Endometrial microvascular endothelial cells (primary cell): ENCODE measurements around the gene HCFC1. TPM values are rescaled to one million over a fixed set of nuclear protein-coding genes. Genes with fewer than 3 reads are reported as not detected.

Experiments
- in situ Hi-C: cut with HindIII; loops from 2 replicates; pipeline ENCODE4 v1.10.0; 2017; ENCODE audit warnings: low sequenced_read_pairs, low pct_unique_long_range_greater_than_20kb; ENCODE audit errors: inconsistent ontology term
- total RNA-seq: library from RNA; depleted of rRNA; stranded (reverse); fragments of >200 nt; gene quantifications from one replicate; pipeline ENCODE4 v1.2.3, GENCODE V29; 2015; ENCODE audit errors: inconsistent ontology term

HCFC1 gene
- total RNA-seq, 1 donor from 2014 or later, result 44.8 TPM

- in situ Hi-C loops, result no loop called here
Measured at GRCh38 chrX:153930011-153930910, 41.4 kb downstream of the HCFC1 start.

GRCh38 chrX:153929576-153929975 is 42.0 kb downstream of the HCFC1 start:
- in situ Hi-C loops, result no loop called here

- in situ Hi-C loops, result no loop called here
Measured at GRCh38 chrX:153928846-153929245, 42.8 kb downstream of the HCFC1 start.

GRCh38 chrX:153927922-153928760 is 43.5 kb downstream of the HCFC1 start:
- in situ Hi-C loops, result no loop called here

- in situ Hi-C loops, result no loop called here
Measured at GRCh38 chrX:153927672-153927921, 44.0 kb downstream of the HCFC1 start.

- in situ Hi-C loops, result no loop called here
Measured at GRCh38 chrX:153926858-153927671, 44.6 kb downstream of the HCFC1 start.

- in situ Hi-C loops, result no loop called here
Measured at GRCh38 chrX:153926552-153926857, 45.1 kb downstream of the HCFC1 start.

- in situ Hi-C loops, result no loop called here
Measured at GRCh38 chrX:153925739-153926551, 45.7 kb downstream of the HCFC1 start, which contains the start of gene ARHGAP4. TSS of gene ARHGAP4 (minus strand) at chrX:153926264. CDS start at chrX:153926202, 62 bp downstream.

- in situ Hi-C loops, result no loop called here
Measured at GRCh38 chrX:153925387-153925738, 46.3 kb downstream of the HCFC1 start.

GRCh38 chrX:153924149-153924861 is 47.3 kb downstream of the HCFC1 start:
- in situ Hi-C loops, result no loop called here

GRCh38 chrX:153922932-153923857 is 48.4 kb downstream of the HCFC1 start:
- in situ Hi-C loops, result no loop called here

GRCh38 chrX:153921511-153922446 is 49.8 kb downstream of the HCFC1 start:
- in situ Hi-C loops, result no loop called here

GRCh38 chrX:153921070-153921469 is 50.5 kb downstream of the HCFC1 start:
- in situ Hi-C loops, result no loop called here

- in situ Hi-C loops, result no loop called here
Measured at GRCh38 chrX:153920546-153920945, 51.1 kb downstream of the HCFC1 start.

GRCh38 chrX:153919281-153919680 is 52.3 kb downstream of the HCFC1 start:
- in situ Hi-C loops, result no loop called here

- in situ Hi-C loops, result no loop called here
Measured at GRCh38 chrX:153917869-153918268, 53.7 kb downstream of the HCFC1 start.
